MM.1S (cell line): Measurements from ENCODE around the gene C11orf42.

Experiments used
- DNase-seq: peaks from one replicate; pipeline ENCODE4 v3.0.0-alpha.2; 2015
- H2AFZ ChIP-seq: fragments of 300-600 bp; sonication (generic); 2 replicates; pipeline ENCODE4 v1.6.0; 2016; ENCODE audit warnings: antibody characterized with exemption, low read length
- H3F3A ChIP-seq: fragments of 300-600 bp; sonication (generic); 2 replicates; pipeline ENCODE4 v1.6.1; 2016; ENCODE audit warnings: mild to moderate bottlenecking, antibody characterized with exemption, low read length, moderate library complexity, mixed read lengths; ENCODE audit not compliant: insufficient read depth
- H3K27ac ChIP-seq: fragments of 300-600 bp; sonication (generic); 2 replicates; pipeline ENCODE4 v1.5.1; 2016; ENCODE audit warnings: mild to moderate bottlenecking, low read length
- H3K27me3 ChIP-seq: fragments of 300-600 bp; sonication (generic); replicated peaks from 2 replicates; pipeline ENCODE4 v1.6.0; 2016; ENCODE audit warnings: low read length; ENCODE audit not compliant: insufficient read depth
- H3K36me3 ChIP-seq: fragments of 300-600 bp; sonication (generic); replicated peaks from 2 replicates; pipeline ENCODE4 v1.6.1; 2016; ENCODE audit warnings: mild to moderate bottlenecking, low read length, mixed read lengths; ENCODE audit not compliant: insufficient read depth
- H3K4me1 ChIP-seq: fragments of 300-600 bp; sonication (generic); 2 replicates; pipeline ENCODE4 v1.6.1; 2016; ENCODE audit warnings: low read length, mixed read lengths
- H3K4me2 ChIP-seq: fragments of 300-600 bp; sonication (generic); 2 replicates; pipeline ENCODE4 v1.6.0; 2016; ENCODE audit warnings: low read depth, low read length
- H3K4me3 ChIP-seq: fragments of 300-600 bp; sonication (generic); 2 replicates; pipeline ENCODE4 v1.5.1; 2016; ENCODE audit warnings: low read length, mixed read lengths
- H3K79me2 ChIP-seq: fragments of 300-600 bp; sonication (generic); 2 replicates; pipeline ENCODE4 v1.6.1; 2016; ENCODE audit warnings: mixed run types, low read length, mixed read lengths
- H3K9ac ChIP-seq: fragments of 300-600 bp; sonication (generic); 2 replicates; pipeline ENCODE4 v1.6.1; 2016; ENCODE audit warnings: low read length, mixed read lengths
- H3K9me2 ChIP-seq: fragments of 300-600 bp; sonication (generic); replicated peaks from 2 replicates; pipeline ENCODE4 v1.6.1; 2016; ENCODE audit warnings: mild to moderate bottlenecking, low read length, mixed read lengths; ENCODE audit not compliant: insufficient read depth
- H3K9me3 ChIP-seq: fragments of 300-600 bp; sonication (generic); replicated peaks from 2 replicates; pipeline ENCODE4 v1.6.1; 2016; ENCODE audit warnings: mild to moderate bottlenecking, low read length, mixed read lengths; ENCODE audit not compliant: insufficient read depth
- H4K20me1 ChIP-seq: fragments of 300-600 bp; sonication (generic); 2 replicates; pipeline ENCODE4 v1.6.1; 2016; ENCODE audit warnings: mild to moderate bottlenecking, low read length, moderate library complexity, mixed read lengths; ENCODE audit not compliant: insufficient read depth
- EZH2 ChIP-seq: fragments of 300-600 bp; sonication (generic); optimal IDR thresholded peaks from 2 replicates; pipeline ENCODE3; 2017; ENCODE audit warnings: low read depth, mild to moderate bottlenecking, antibody characterized with exemption, low read length, mixed read lengths
- EZH2phosphoT487 ChIP-seq: fragments of 300-600 bp; sonication (generic); IDR thresholded peaks from 2 replicates; pipeline ENCODE4 v1.6.1; 2018; ENCODE audit warnings: antibody characterized with exemption, low read length
- TF ChIP-seq, protein P1 (sequence below): fragments of 300-600 bp; sonication (generic); IDR thresholded peaks from 2 replicates; pipeline ENCODE4 v1.5.1; 2016; ENCODE audit warnings: antibody characterized with exemption, low read length, mixed read lengths

C11orf42 gene

DNA sequence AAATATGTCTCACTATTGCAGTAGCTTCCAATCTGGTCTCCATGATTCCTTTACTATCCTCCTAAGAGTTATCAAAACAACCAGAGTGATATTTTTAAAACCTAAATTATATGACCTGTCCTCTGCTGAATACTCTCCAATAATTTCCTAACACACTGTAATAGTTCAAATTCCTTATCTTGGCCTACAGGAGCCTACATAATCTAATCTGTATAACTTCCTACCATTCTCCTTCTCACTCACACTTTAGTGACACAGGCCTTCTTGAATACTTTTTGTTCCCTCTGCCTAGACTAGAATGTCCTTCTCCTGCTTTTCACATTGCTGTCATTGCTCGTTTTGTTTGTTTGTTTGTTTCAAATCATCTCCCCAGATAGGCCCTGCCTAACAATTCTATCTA lies 19.7 kb downstream of the C11orf42 start:
- H3K36me3 ChIP-seq, result no peaks in the 10 kb centered on the region
- no peaks in the 10 kb centered on the region for H4K20me1 ChIP-seq
- H3K9ac ChIP-seq, result no peak overlapping the region
- H3K27ac ChIP-seq, result no peak overlapping the region
- no peak overlapping the region for H3K4me2 ChIP-seq
- TF ChIP-seq, protein P1, sequence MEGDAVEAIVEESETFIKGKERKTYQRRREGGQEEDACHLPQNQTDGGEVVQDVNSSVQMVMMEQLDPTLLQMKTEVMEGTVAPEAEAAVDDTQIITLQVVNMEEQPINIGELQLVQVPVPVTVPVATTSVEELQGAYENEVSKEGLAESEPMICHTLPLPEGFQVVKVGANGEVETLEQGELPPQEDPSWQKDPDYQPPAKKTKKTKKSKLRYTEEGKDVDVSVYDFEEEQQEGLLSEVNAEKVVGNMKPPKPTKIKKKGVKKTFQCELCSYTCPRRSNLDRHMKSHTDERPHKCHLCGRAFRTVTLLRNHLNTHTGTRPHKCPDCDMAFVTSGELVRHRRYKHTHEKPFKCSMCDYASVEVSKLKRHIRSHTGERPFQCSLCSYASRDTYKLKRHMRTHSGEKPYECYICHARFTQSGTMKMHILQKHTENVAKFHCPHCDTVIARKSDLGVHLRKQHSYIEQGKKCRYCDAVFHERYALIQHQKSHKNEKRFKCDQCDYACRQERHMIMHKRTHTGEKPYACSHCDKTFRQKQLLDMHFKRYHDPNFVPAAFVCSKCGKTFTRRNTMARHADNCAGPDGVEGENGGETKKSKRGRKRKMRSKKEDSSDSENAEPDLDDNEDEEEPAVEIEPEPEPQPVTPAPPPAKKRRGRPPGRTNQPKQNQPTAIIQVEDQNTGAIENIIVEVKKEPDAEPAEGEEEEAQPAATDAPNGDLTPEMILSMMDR, result no peak
- TF ChIP-seq EZH2phosphoT487 (no peak), EZH2 (no peak)
- H3K79me2 ChIP-seq, result peaks cover 50% of the 10 kb centered on the region
- H3K4me3 ChIP-seq, result no peak overlapping the region
- H3K4me1 ChIP-seq, result no peaks in the 10 kb centered on the region
- no peaks in the 10 kb centered on the region for H3K9me3 ChIP-seq
- no peaks in the 10 kb centered on the region for H3K27me3 ChIP-seq
- no peak overlapping the region for H2AFZ ChIP-seq
- no peak for DNase-seq
- H3K9me2 ChIP-seq, result no peaks in the 10 kb centered on the region
- H3F3A ChIP-seq, result no peaks in the 10 kb centered on the region

DNA sequence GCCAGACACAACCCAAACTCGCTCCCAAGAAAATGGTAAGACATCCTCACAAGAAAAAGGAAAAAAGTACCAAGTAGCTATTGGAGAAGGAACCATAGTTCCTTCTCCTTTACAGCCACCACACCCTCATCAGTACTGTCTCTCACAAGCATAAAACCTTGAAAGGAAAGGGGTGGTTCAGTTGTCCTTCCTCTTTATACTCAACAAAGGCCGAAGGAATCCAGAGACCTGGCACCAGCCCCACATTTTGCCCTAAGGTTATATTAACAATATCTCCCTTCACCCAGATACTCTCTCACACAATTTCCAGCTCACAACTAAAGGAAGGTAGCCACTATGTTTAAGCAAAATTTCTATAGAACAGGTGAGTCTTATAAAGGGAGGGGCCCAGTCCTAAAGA lies 20.5 kb downstream of the C11orf42 start:
- Histone ChIP-seq H3K9ac (no peak overlapping the region), H3K27me3 (no peaks in the 10 kb centered on the region), H3K4me1 (no peaks in the 10 kb centered on the region), H3K4me3 (no peak overlapping the region), H3K4me2 (no peak overlapping the region), H2AFZ (no peak overlapping the region), H3K79me2 (peaks cover 59% of the 10 kb centered on the region), H4K20me1 (no peaks in the 10 kb centered on the region), H3K27ac (no peak overlapping the region), H3K36me3 (no peaks in the 10 kb centered on the region), H3K9me2 (no peaks in the 10 kb centered on the region), H3F3A (no peaks in the 10 kb centered on the region), H3K9me3 (no peaks in the 10 kb centered on the region)
- DNase-seq, result no peak
- TF ChIP-seq EZH2, result no peak

DNA sequence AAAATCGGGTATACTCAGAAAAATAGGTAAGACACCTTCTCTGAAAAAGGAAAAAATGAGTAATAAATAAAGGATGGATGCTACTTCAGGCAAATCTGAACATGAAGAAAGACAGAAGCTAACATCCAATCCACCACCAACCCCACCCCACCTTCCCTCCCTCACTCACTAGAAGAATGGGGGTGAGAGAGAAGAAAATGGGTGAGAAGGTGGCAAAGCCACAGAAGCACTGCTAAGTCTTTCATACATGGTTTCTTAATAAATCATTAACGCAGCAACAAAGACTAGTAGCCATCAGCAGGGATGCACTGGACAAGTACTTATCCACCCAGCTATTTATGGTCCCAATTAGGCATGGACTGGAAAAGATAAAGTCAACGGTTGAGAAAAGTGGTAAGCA lies 23.2 kb downstream of the C11orf42 start:
- no peak for TF ChIP-seq EZH2phosphoT487
- no peak for TF ChIP-seq EZH2
- TF ChIP-seq, protein P1, result no peak
- H3K36me3 ChIP-seq, result no peaks in the 10 kb centered on the region
- no peak overlapping the region for H3K4me2 ChIP-seq
- no peaks in the 10 kb centered on the region for H4K20me1 ChIP-seq
- H3K4me1 ChIP-seq, result peaks cover 7% of the 10 kb centered on the region; the same call in 1 of the 2 replicates
- H3K9ac ChIP-seq, result no peak overlapping the region
- H3K27ac ChIP-seq, result no peak overlapping the region
- H3K9me2 ChIP-seq, result no peaks in the 10 kb centered on the region
- no peak for DNase-seq
- H2AFZ ChIP-seq, result no peak overlapping the region
- H3F3A ChIP-seq, result no peaks in the 10 kb centered on the region
- peaks cover 83% of the 10 kb centered on the region for H3K79me2 ChIP-seq
- H3K4me3 ChIP-seq, result no peak overlapping the region
- H3K9me3 ChIP-seq, result no peaks in the 10 kb centered on the region
- no peaks in the 10 kb centered on the region for H3K27me3 ChIP-seq

DNA sequence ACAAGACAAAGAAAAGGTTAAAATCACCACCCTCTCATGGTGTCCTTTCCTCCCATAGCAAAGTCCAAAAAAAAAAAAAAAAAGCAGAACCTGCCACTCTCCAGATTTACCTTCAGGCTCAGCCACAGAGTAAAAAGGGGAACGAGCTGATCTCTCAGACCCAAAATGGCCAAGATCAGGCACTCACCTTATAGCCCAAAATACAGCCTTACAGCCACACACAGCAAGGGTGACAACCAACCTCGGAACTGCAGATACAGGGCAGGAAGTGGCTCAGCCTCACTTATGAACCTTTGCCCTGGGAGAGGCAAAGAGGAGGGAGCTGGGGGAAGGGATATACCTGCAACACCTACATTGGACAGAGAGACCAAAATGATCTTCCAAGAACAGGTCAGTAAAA lies 24.6 kb downstream of the C11orf42 start:
- peaks cover 86% of the 10 kb centered on the region for H3K79me2 ChIP-seq
- H3K9ac ChIP-seq, result no peak overlapping the region
- no peaks in the 10 kb centered on the region for H3K9me3 ChIP-seq
- no peak overlapping the region for H3K27ac ChIP-seq
- no peaks in the 10 kb centered on the region for H3K36me3 ChIP-seq
- H3K4me3 ChIP-seq, result no peak overlapping the region
- H3K9me2 ChIP-seq, result no peaks in the 10 kb centered on the region
- no peak overlapping the region for H2AFZ ChIP-seq
- TF ChIP-seq EZH2phosphoT487, result no peak
- TF ChIP-seq, protein P1, result no peak
- TF ChIP-seq EZH2, result no peak
- DNase-seq, result no peak
- no peak overlapping the region for H3K4me2 ChIP-seq
- no peaks in the 10 kb centered on the region for H3F3A ChIP-seq
- H3K27me3 ChIP-seq, result no peaks in the 10 kb centered on the region
- no peaks in the 10 kb centered on the region for H4K20me1 ChIP-seq
- peaks cover 11% of the 10 kb centered on the region; the same call in 1 of the 2 replicates for H3K4me1 ChIP-seq
